DOHH2 (cell line): ENCODE data around the gene HK3.

ENCODE experiments used
- H3F3A ChIP-seq: fragments of 200-600 bp; sonication (generic), shearing (Covaris generic); 2 replicates; pipeline ENCODE4 v1.6.0; 2016; ENCODE audit warnings: antibody characterized with exemption, mild to moderate bottlenecking; ENCODE audit not compliant: control insufficient read depth, insufficient read depth
- H3K27ac ChIP-seq: fragments of 200-600 bp; sonication (generic); 2 replicates; pipeline ENCODE4 v1.5.1; 2014; ENCODE audit warnings: low read depth, mild to moderate bottlenecking, low read length, moderate library complexity
- H3K27me3 ChIP-seq: fragments of 200-600 bp; sonication (generic); 2 replicates; pipeline ENCODE4 v1.6.1; 2014; ENCODE audit warnings: mild to moderate bottlenecking, low read length, mixed read lengths; ENCODE audit not compliant: control insufficient read depth
- H3K36me3 ChIP-seq: fragments of 200-600 bp; sonication (generic); 2 replicates; pipeline ENCODE4 v1.6.1; 2014; ENCODE audit warnings: mild to moderate bottlenecking, low read length, moderate library complexity, mixed read lengths; ENCODE audit not compliant: control insufficient read depth
- H3K4me1 ChIP-seq: fragments of 200-600 bp; sonication (generic); 2 replicates; pipeline ENCODE4 v1.6.1; 2014; ENCODE audit warnings: mild to moderate bottlenecking, low read length, mixed read lengths; ENCODE audit not compliant: control insufficient read depth
- H3K4me2 ChIP-seq: fragments of 200-600 bp; sonication (generic); 2 replicates; pipeline ENCODE4 v1.6.0; 2014; ENCODE audit warnings: mild to moderate bottlenecking, low read length, moderate library complexity
- H3K4me3 ChIP-seq: fragments of 200-600 bp; sonication (generic); 2 replicates; pipeline ENCODE4 v1.5.1; 2014; ENCODE audit warnings: mild to moderate bottlenecking, low read length, mixed read lengths
- H3K79me2 ChIP-seq: fragments of 200-600 bp; sonication (generic); 2 replicates; pipeline ENCODE4 v1.6.1; 2014; ENCODE audit warnings: mild to moderate bottlenecking, low read length, mixed read lengths; ENCODE audit not compliant: control insufficient read depth
- H3K9me2 ChIP-seq: fragments of 200-600 bp; sonication (generic); replicated peaks from 2 replicates; pipeline ENCODE4 v1.6.1; 2014; ENCODE audit warnings: mild to moderate bottlenecking, low read length, mixed read lengths; ENCODE audit not compliant: control insufficient read depth
- H3K9me3 ChIP-seq: fragments of 200-600 bp; sonication (generic); 2 replicates; pipeline ENCODE4 v1.6.1; 2014; ENCODE audit warnings: antibody characterized with exemption, low read length, mixed read lengths; ENCODE audit not compliant: control insufficient read depth, insufficient read depth
- H4K20me1 ChIP-seq: fragments of 200-600 bp; sonication (generic); 2 replicates; pipeline ENCODE4 v1.6.0; 2014; ENCODE audit warnings: low read depth, mild to moderate bottlenecking, antibody characterized with exemption, low read length, moderate library complexity; ENCODE audit not compliant: control insufficient read depth, insufficient read depth
- EZH2phosphoT487 ChIP-seq: fragments of 200-600 bp; sonication (generic); IDR thresholded peaks from 2 replicates; pipeline ENCODE4 v1.6.1; 2017; ENCODE audit warnings: borderline replicate concordance, mild to moderate bottlenecking, antibody characterized with exemption, low read length, moderate library complexity, mixed read lengths
- TF ChIP-seq, protein P1 (sequence below): fragments of 200-600 bp; sonication (generic); IDR thresholded peaks from one replicate; pipeline ENCODE4 v1.5.1; 2014; ENCODE audit warnings: antibody characterized with exemption, mild to moderate bottlenecking, low read depth, low read length; ENCODE audit not compliant: poor library complexity, severe bottlenecking

HK3 gene

DNA sequence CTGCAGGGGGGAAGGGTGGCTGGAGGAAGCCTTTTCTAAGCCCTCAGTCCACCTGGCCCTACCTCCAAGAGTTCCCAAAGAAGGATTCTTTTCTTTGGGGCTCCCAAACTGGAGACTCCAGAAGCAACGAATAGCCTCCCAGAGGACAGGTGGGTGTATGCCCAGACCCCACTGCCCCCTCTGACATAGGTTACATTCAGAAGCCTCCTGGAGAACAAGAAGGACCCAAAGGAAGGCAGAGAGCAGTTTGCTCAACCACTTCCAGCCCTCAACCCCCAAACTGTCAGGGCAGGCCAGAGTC, 10.3 kb downstream of the HK3 start:
- H3K27me3 ChIP-seq: peaks cover 6% of the 10 kb centered on the region; the same call in 1 of the 2 replicates
- H3K4me1 ChIP-seq: no peaks in the 10 kb centered on the region
- TF ChIP-seq, protein P1, sequence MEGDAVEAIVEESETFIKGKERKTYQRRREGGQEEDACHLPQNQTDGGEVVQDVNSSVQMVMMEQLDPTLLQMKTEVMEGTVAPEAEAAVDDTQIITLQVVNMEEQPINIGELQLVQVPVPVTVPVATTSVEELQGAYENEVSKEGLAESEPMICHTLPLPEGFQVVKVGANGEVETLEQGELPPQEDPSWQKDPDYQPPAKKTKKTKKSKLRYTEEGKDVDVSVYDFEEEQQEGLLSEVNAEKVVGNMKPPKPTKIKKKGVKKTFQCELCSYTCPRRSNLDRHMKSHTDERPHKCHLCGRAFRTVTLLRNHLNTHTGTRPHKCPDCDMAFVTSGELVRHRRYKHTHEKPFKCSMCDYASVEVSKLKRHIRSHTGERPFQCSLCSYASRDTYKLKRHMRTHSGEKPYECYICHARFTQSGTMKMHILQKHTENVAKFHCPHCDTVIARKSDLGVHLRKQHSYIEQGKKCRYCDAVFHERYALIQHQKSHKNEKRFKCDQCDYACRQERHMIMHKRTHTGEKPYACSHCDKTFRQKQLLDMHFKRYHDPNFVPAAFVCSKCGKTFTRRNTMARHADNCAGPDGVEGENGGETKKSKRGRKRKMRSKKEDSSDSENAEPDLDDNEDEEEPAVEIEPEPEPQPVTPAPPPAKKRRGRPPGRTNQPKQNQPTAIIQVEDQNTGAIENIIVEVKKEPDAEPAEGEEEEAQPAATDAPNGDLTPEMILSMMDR: no peak
- TF ChIP-seq EZH2phosphoT487: no peak
- no peak overlapping the region for H3K4me3 ChIP-seq
- H3F3A ChIP-seq: no peaks in the 10 kb centered on the region
- no peaks in the 10 kb centered on the region for H3K9me2 ChIP-seq
- H3K27ac ChIP-seq: no peak overlapping the region
- no peaks in the 10 kb centered on the region for H3K9me3 ChIP-seq
- H4K20me1 ChIP-seq: no peaks in the 10 kb centered on the region
- no peak overlapping the region for H3K4me2 ChIP-seq
- H3K79me2 ChIP-seq: no peaks in the 10 kb centered on the region
- H3K36me3 ChIP-seq: no peaks in the 10 kb centered on the region

DNA sequence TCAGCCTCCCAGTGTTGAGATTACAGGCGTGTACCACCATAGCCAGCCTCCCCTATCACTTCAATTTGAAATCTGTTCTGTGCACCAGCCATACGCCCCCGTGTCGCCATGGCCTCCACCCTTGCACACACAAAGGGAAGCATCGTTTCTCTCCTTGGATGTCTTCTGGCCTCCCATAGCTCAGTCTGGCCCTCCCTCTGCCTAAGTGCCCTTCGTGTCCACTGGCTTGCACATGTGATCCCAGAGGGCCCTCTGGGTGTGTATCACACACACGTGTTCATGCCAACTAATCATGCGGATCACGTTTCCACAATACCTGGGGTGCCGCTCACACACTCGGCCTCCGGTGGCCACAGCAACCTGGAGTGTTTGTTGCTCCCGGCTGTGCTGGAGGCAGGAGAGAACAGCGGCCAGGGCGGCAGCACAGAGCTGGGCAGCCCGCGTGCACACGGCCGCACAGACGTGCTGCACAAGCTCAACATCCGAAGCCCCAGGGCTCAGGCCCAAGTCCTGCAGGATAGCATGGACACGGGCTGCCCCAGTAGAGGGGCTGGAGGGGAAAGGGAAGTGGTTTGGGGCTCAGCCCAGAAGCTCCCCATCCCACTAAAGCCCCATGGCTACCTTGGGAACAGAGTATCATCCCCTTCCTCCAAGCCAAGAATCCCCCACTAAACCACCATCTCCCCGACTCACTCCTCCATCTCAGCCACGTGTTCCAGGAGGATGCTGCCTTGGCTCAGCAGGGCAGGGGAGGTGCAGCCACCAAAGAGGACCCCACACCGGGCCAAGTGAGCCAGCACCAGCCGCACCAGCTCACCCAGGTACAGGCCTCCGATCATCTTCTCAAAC, 10.9 kb downstream of the HK3 start:
- Histone ChIP-seq H3K9me2 (no peaks in the 10 kb centered on the region), H3K4me1 (no peaks in the 10 kb centered on the region)

DNA sequence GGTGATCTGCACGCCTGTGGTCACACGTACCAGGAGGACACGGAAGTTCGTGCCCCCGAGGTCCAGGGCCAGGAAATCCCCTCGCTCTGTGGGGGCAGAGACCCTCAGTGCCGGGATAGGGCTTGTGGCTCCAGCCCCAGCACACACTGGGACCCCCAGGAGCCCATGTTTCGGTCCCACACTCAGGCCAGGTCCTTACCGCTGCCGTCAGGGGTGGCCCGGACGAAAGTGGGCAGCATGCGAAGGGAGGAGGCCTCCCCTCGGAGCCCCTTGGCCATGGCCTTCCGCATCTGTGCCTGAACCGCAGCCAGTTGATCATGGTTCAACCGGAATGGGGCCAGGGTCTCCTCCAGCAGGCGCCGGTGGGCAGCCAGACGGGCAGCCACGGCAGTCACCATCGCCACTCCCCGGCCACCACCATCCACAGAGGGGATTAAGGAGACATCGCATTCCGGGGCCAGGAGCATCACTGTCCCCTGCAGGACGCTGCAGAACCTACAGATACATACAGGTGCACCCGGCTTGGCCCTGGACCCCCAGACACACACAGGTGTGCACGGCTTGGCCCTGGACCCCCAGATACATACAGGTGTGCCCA, 11.8 kb downstream of the HK3 start:
- Histone ChIP-seq H3K4me2 (no peak overlapping the region), H3K79me2 (no peaks in the 10 kb centered on the region), H3K4me3 (no peak overlapping the region), H4K20me1 (no peaks in the 10 kb centered on the region), H3K9me2 (no peaks in the 10 kb centered on the region), H3K36me3 (no peaks in the 10 kb centered on the region), H3K9me3 (no peaks in the 10 kb centered on the region), H3K27ac (no peak overlapping the region), H3K4me1 (no peaks in the 10 kb centered on the region), H3K27me3 (peaks cover 6% of the 10 kb centered on the region; the same call in 1 of the 2 replicates), H3F3A (no peaks in the 10 kb centered on the region)
- TF ChIP-seq EZH2phosphoT487: no peak
- TF ChIP-seq, protein P1: no peak

More for the DNA sequence above, 10.9 kb downstream of the HK3 start:
- peaks cover 6% of the 10 kb centered on the region; the same call in 1 of the 2 replicates for H3K27me3 ChIP-seq
- H3F3A ChIP-seq: no peaks in the 10 kb centered on the region
- no peaks in the 10 kb centered on the region for H3K9me3 ChIP-seq
- no peaks in the 10 kb centered on the region for H4K20me1 ChIP-seq
- H3K36me3 ChIP-seq: no peaks in the 10 kb centered on the region
- H3K4me3 ChIP-seq: no peak overlapping the region
- TF ChIP-seq, protein P1: no peak
- TF ChIP-seq EZH2phosphoT487: no peak
- H3K4me2 ChIP-seq: no peak overlapping the region
- H3K79me2 ChIP-seq: no peaks in the 10 kb centered on the region
- no peak overlapping the region for H3K27ac ChIP-seq
